LHCN-M2 (cell line): ENCODE data around the gene CYP4A22. TPM values are rescaled to one million over a fixed set of nuclear protein-coding genes. Genes with fewer than 3 reads are reported as not detected.
"Not testable (repeated sequence)": the region's sequence is repeated elsewhere in the genome, so short reads cannot be mapped to it uniquely, and the experiment has no call there.

Experiments used
- DNase-seq: peaks from one replicate; pipeline ENCODE4 v3.0.0-alpha.2; 2012; ENCODE audit warnings: low read depth
- total RNA-seq: library from RNA; depleted of rRNA; stranded (reverse); fragments of >200 nt; gene quantifications from 2 replicates; pipeline ENCODE4 v1.2.3, GENCODE V29; 2014

Gene CYP4A22
- total RNA-seq, 1 experiment from 2014 or later = not detected

GRCh38 chr1:47184822-47185677 is 47.8 kb downstream of the CYP4A22 start:
- DNase-seq = no peak

DNA sequence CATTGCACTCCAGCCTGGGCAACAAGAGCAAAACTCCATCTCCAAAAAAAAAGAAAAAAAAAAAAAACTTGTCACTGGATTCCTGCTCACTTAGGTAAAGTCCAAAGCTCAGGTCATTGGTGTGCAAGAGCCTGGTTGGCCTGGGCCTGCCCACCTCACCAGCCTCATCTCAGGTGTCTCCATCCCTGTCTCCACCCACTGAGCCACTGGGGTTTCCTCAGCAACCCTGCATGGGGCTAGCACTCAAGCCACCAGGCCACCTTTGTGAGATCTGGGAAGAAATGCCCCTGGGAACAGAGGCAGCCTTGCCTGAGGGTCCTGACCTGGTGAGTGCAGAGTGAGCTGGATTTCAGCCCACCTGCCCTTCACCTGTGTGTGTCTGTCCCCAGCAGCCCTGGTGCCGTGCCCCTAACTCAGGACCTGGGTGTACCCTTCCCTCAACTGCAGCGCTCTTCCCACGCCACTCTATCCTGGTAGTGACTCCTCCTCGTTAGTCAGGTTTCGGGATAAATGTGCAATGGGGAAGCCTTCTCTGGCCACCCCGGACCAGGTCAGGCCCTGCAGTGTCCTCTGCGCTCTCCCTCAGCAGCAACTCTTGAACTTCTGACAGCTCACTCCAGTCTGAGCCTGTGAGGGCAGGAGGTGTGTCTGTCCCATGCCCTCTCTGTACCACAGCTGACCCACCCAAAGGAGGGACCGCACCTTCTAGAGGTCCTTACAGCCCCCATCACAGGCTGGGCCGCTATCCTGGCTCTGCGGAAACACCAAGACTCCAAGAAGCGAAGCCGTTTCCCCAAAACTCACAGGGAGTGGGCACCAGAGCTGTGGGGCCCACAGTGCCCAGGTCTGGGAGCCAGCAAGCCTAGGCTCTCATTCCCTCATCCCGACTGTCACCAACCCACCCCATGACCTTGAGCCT is 49.3 kb downstream of the CYP4A22 start:
- DNase-seq = no peak

GRCh38 chr1:47187231-47187925 is 50.1 kb downstream of the CYP4A22 start:
- DNase-seq = no peak

- DNase-seq = no peak
Observed at GRCh38 chr1:47187926-47188250, 50.6 kb downstream of the CYP4A22 start.

DNA sequence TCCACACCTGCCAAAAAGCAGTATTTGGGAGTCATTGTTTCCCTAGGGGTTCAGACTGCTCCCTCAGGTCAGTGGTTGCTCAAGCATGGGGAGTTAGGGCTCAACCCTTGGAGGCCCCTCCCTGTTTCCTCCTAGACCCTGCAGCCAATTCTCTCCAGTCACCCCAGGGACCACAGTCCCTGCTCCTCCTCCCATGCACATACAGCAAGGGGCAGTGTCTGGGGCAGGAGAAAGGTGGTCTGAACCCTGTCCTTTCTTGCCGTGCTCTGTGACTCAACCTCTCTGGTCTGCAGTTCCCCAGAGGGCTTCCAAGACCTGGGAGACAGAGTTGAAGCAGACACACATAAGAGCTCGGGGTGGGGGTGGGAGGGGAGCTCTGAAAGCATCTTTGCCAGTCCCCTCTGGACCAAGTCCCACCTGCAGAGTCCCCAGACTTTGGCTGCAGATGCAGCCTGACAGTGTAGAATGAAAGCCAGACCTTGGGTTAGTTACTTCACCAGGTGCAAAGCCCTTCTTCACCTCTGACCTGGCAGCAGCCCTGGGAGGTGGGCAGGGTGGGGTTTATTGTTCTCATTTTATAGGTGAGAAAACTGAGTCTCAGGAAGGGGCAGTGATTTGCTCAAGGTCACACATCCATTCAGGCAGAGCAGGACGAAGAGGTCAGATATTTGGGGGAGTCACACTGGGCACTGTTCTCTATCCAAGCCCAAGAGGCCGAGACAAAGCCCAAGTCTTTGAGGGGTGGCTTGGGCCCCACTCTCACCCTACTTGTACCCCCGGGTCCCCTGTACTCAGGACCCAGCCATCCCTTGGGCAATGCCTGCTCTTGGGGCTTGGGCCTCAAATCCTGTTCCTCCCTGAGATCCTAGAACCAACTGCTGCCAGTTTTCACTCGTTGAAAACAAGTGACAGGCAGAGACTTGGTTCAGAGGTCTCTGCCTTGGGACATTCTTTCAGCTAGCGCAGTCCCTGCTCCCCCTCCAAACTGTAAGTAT is 51.8 kb downstream of the CYP4A22 start:
- no peak for DNase-seq

- DNase-seq = no peak
Observed at GRCh38 chr1:47189844-47190508, 52.7 kb downstream of the CYP4A22 start, which contains the start of gene PDZK1IP1. TSS of gene PDZK1IP1 (minus strand) at chr1:47190036. CDS start at chr1:47189932, 104 bp downstream.

DNA sequence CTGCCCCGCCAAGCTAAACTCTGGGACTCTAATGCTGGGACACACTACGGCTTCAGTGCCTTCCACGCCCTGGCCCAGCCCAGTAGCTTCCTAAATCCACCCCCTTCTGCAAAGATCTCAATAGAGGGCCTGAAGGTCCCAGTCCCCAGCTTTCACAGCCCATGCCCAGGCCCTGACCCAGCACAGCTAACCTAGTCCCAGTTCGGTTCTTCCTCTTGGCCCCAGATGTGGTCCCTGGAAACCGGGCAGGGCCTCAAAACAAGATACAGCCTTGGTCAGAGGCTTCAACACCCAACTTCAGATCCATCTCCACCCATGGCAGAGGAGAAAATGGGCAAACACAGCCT is 53.2 kb downstream of the CYP4A22 start:
- DNase-seq = no peak

DNA sequence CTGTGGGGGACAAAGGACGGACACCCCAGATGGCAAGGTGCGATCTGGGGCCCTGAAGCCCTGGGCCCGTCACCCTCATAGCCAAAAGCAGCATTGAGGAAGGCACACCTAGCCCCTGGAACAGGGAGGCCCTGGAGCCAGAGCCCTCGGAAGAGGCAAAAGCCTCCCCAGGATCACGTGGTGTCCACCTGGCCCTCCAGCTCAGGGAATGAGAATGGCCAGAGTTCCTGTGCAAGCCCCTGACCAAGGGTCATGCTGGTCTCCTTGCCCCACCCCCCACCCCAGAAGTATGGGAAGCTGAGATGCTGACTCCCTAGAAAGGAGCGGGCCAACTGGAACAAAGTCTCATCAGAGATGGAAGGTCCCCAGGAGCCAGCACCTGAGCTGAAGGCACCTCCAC is 53.6 kb downstream of the CYP4A22 start:
- no peak for DNase-seq

- no peak for DNase-seq
Observed at GRCh38 chr1:47191940-47192457, 54.8 kb downstream of the CYP4A22 start.

GRCh38 chr1:47192458-47193384 is 55.5 kb downstream of the CYP4A22 start:
- DNase-seq = peak; percentile 62

DNA sequence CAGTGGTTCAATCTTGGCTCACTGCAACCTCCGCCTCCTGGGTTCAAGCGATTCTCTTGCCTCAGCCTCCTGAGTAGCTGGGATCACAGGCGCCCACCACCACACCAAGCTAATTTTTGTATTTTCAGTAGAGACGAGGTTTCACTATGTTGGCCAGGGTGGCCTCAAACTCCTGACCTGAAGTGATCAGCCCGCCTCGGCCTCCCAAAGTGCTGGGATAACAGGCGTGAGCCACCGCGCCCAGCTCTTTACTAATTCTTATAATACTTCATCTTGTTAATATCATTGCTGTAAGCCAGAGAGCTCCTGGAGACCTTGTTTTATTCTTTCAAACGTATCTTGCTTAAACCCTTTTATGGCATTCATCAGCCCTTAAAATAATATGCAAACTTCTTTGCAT is 56.3 kb downstream of the CYP4A22 start:
- DNase-seq = not testable (repeated sequence)

- DNase-seq = no peak
Observed at GRCh38 chr1:47194311-47194710, 57.1 kb downstream of the CYP4A22 start.

GRCh38 chr1:47195981-47196380 is 58.7 kb downstream of the CYP4A22 start:
- DNase-seq = not testable (repeated sequence)

DNA sequence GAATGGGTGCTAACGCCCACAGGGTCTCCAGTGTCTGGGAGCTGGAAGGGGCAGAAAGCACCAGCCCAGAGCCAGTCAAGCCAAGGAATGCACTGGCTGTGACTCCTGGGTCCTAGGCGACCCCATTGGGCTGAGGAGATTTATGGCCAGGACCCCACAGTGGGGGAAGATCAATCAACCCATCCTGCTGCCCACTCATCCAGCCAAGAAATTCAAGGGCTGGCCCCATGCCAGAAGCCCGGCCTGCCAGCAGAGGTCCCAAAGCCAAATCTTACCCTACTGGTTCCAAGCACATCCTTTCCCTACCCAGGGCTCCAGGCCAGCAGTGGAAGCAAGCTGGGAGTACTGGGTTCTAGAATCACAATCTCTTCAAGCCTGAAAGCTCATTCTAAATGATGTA is 59.4 kb downstream of the CYP4A22 start:
- DNase-seq = no peak

DNA sequence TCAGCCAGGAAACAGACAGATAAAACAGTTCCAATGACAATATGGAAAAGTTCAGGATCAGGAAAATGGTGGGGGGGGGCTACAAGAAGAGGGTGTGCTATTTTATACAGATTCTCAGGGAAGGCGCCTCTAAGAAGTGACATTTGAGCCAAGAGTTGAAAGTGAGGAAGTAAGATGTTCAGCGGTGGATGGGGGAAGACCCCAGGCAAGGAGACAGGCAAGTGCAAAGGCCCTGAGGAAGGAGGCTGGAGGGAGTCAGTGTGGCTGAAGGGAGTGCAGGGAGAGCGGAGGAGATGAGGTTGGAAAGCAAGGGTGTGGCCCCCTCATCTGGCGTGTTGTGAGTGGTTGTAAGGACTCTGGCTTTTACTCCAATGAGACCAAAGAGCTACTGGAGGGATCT is 61.0 kb downstream of the CYP4A22 start:
- no peak for DNase-seq
